ENCODE measurements around the gene LCN12. TPM values are rescaled to one million over a fixed set of nuclear protein-coding genes. Genes with fewer than 3 reads are reported as not detected.
A peak's percentile ranks its signal among the peaks of the same experiment; 100 is the strongest.

LCN12 gene
- polyA plus RNA-seq, 3 donors from 2014 or later, result not detected

- H3K4me1 Mint-ChIP-seq, result peaks cover 20 to 34% of the 10 kb centered on the region in 2 donors
- H3K4me3 Mint-ChIP-seq, result no peak overlapping the region
- no peak overlapping the region for H3K27ac Mint-ChIP-seq
- H3K9me3 Mint-ChIP-seq, result no peaks in the 10 kb centered on the region
- no peak for DNase-seq
- peaks cover 0 to under 1% (median 0%) of the 10 kb centered on the region in 3 donors for H3K27me3 Mint-ChIP-seq (ENCODE audit: low read depth in 3 of 3)
- H3K36me3 Mint-ChIP-seq, result no peaks in the 10 kb centered on the region
These were observed 20.3 kb downstream of the LCN12 start for GRCh38 chr9:136972335-136972734.

GRCh38 chr9:136972743-136973142, 20.7 kb downstream of the LCN12 start:
- H3K4me3 Mint-ChIP-seq, result no peak overlapping the region
- no peak overlapping the region for H3K27ac Mint-ChIP-seq
- peaks cover 20 to 36% of the 10 kb centered on the region in 2 donors for H3K4me1 Mint-ChIP-seq
- H3K27me3 Mint-ChIP-seq (ENCODE audit: low read depth in 3 of 3), result peaks cover 0 to 3% (median 0%) of the 10 kb centered on the region in 3 donors
- no peaks in the 10 kb centered on the region for H3K9me3 Mint-ChIP-seq
- no peaks in the 10 kb centered on the region for H3K36me3 Mint-ChIP-seq
- DNase-seq, result no peak

GRCh38 chr9:136973618-136974617, 21.8 kb downstream of the LCN12 start:
- peaks cover 0 to 3% (median 0%) of the 10 kb centered on the region in 3 donors for H3K27me3 Mint-ChIP-seq (ENCODE audit: low read depth in 3 of 3)
- no peaks in the 10 kb centered on the region for H3K9me3 Mint-ChIP-seq
- peak overlapping the region in 3 of 5 donors; percentile 4 to 29 (median 23) for H3K4me3 Mint-ChIP-seq
- H3K27ac Mint-ChIP-seq, result peak overlapping the region in 2 of 6 donors; percentile 82 to 85
- H3K36me3 Mint-ChIP-seq, result no peaks in the 10 kb centered on the region
- H3K4me1 Mint-ChIP-seq, result peaks cover 20 to 36% of the 10 kb centered on the region in 2 donors
- no peak for DNase-seq

GRCh38 chr9:136974817-136975535, 22.9 kb downstream of the LCN12 start:
- DNase-seq, result no peak
- Mint-ChIP-seq H3K4me3 (peak overlapping the region; percentile 74 to 85 (median 83)), H3K4me1 (peaks cover 20 to 36% of the 10 kb centered on the region in 2 donors), H3K9me3 (no peaks in the 10 kb centered on the region), H3K27me3 (ENCODE audit: low read depth in 3 of 3) (peaks cover 0 to 3% (median 0%) of the 10 kb centered on the region in 3 donors), H3K27ac (peak overlapping the region; percentile 59 to 86 (median 79)), H3K36me3 (no peaks in the 10 kb centered on the region)

- Mint-ChIP-seq H3K27me3 (ENCODE audit: low read depth in 3 of 3) (peaks cover 0 to 3% (median 0%) of the 10 kb centered on the region in 3 donors), H3K27ac (peak overlapping the region; percentile 59 to 86 (median 79)), H3K9me3 (no peaks in the 10 kb centered on the region), H3K4me3 (peak overlapping the region; percentile 74 to 85 (median 83)), H3K36me3 (no peaks in the 10 kb centered on the region), H3K4me1 (peaks cover 20 to 36% of the 10 kb centered on the region in 2 donors)
- DNase-seq, result peak; percentile 62 to 70 (median 66)
These were observed 23.6 kb downstream of the LCN12 start for GRCh38 chr9:136975644-136976043.

GRCh38 chr9:136977223-136977622, 25.1 kb downstream of the LCN12 start, which contains the start of gene PTGDS:
Gene PTGDS (plus strand): TSS chr9:136977504. CDS start chr9:136977579, 75 bp downstream.
- no peaks in the 10 kb centered on the region for H3K9me3 Mint-ChIP-seq
- peak within 1 kb of the TSS; percentile 51 to 86 (median 82) for H3K27ac Mint-ChIP-seq
- DNase-seq, result no peak
- peak within 1 kb of the TSS; percentile 74 to 85 (median 83) for H3K4me3 Mint-ChIP-seq
- H3K4me1 Mint-ChIP-seq, result peaks cover 20 to 35% of the 10 kb centered on the region in 2 donors
- H3K27me3 Mint-ChIP-seq (ENCODE audit: low read depth in 3 of 3), result peaks cover 0 to 3% (median 2%) of the 10 kb centered on the region in 3 donors
- H3K36me3 Mint-ChIP-seq, result no peaks in the 10 kb centered on the region

- Mint-ChIP-seq H3K27ac (peak overlapping the region in 5 of 6 donors; percentile 20 to 59 (median 53)), H3K36me3 (no peaks in the 10 kb centered on the region), H3K9me3 (no peaks in the 10 kb centered on the region), H3K27me3 (ENCODE audit: low read depth in 3 of 3) (peaks cover 0 to 3% (median 2%) of the 10 kb centered on the region in 3 donors), H3K4me3 (peak overlapping the region; percentile 62 to 80 (median 68)), H3K4me1 (peaks cover 20 to 35% of the 10 kb centered on the region in 2 donors)
- DNase-seq, result no peak
These were observed 25.6 kb downstream of the LCN12 start for GRCh38 chr9:136977649-136978072.

GRCh38 chr9:136978073-136978864, 26.2 kb downstream of the LCN12 start:
- Mint-ChIP-seq H3K27ac (peak overlapping the region in 3 of 6 donors; percentile 20 to 73 (median 57)), H3K27me3 (ENCODE audit: low read depth in 3 of 3) (peaks cover 0 to 3% (median 2%) of the 10 kb centered on the region in 3 donors), H3K4me1 (peaks cover 20 to 35% of the 10 kb centered on the region in 2 donors), H3K9me3 (no peaks in the 10 kb centered on the region), H3K36me3 (no peaks in the 10 kb centered on the region), H3K4me3 (peak overlapping the region; percentile 68 to 80 (median 71))
- peak; percentile 84 to 87 (median 84) for DNase-seq

GRCh38 chr9:136978865-136979544, 26.9 kb downstream of the LCN12 start:
- Mint-ChIP-seq H3K36me3 (peaks cover 0 to 3% (median 3%) of the 10 kb centered on the region in 3 donors), H3K9me3 (no peaks in the 10 kb centered on the region), H3K4me1 (peaks cover 25 to 36% of the 10 kb centered on the region in 2 donors), H3K4me3 (no peak overlapping the region), H3K27ac (no peak overlapping the region), H3K27me3 (ENCODE audit: low read depth in 3 of 3) (peaks cover 2 to 5% (median 5%) of the 10 kb centered on the region in 3 donors)
- no peak for DNase-seq

- peaks cover 0 to 5% (median 4%) of the 10 kb centered on the region in 3 donors for H3K36me3 Mint-ChIP-seq
- no peak for DNase-seq
- H3K4me3 Mint-ChIP-seq, result no peak overlapping the region
- H3K27me3 Mint-ChIP-seq (ENCODE audit: low read depth in 3 of 3), result peaks cover 2 to 6% (median 5%) of the 10 kb centered on the region in 3 donors
- H3K9me3 Mint-ChIP-seq, result no peaks in the 10 kb centered on the region
- peaks cover 22 to 27% of the 10 kb centered on the region in 2 donors for H3K4me1 Mint-ChIP-seq
- H3K27ac Mint-ChIP-seq, result peak overlapping the region in 1 of 6 donors; percentile 40
These were observed 27.9 kb downstream of the LCN12 start for GRCh38 chr9:136979769-136980587.

GRCh38 chr9:136980669-136981478, 28.8 kb downstream of the LCN12 start:
- peaks cover 2 to 6% (median 5%) of the 10 kb centered on the region in 3 donors for H3K27me3 Mint-ChIP-seq (ENCODE audit: low read depth in 3 of 3)
- no peak overlapping the region for H3K27ac Mint-ChIP-seq
- peaks cover 13 to 18% of the 10 kb centered on the region in 2 donors for H3K4me1 Mint-ChIP-seq
- H3K36me3 Mint-ChIP-seq, result peaks cover 0 to 5% (median 4%) of the 10 kb centered on the region in 3 donors
- H3K9me3 Mint-ChIP-seq, result no peaks in the 10 kb centered on the region
- DNase-seq, result no peak
- no peak overlapping the region for H3K4me3 Mint-ChIP-seq

Data from immature natural killer cell (primary cell).